ENCODE measurements around the gene MDC1. TPM values are rescaled to one million over a fixed set of nuclear protein-coding genes. Genes with fewer than 3 reads are reported as not detected.
A peak's percentile ranks its signal among the peaks of the same experiment; 100 is the strongest.
"Not testable (repeated sequence)": the region's sequence is repeated elsewhere in the genome, so short reads cannot be mapped to it uniquely, and the experiment has no call there.

The MDC1 gene
- total RNA-seq, 1 experiment from 2014 or later: 29.1 TPM

GRCh38 chr6:30672445-30673253 is 44.4 kb downstream of the MDC1 start, which contains the start of gene DHX16:
Gene DHX16, minus strand, starts transcription at chr6:30673006. Its CDS starts 165 bp downstream, at chr6:30672841.
- H3K36me3 ChIP-seq (replicated peaks; ENCODE audit: control insufficient read depth, insufficient read depth, low read length): peaks cover 17% of the 10 kb centered on the region
- DNase-seq: peak; percentile 94
- no peaks in the 10 kb centered on the region for H3K27me3 ChIP-seq (ENCODE audit: control insufficient read depth, insufficient read depth, low read length)
- H3K4me3 ChIP-seq (ENCODE audit: insufficient read depth, low read depth, low read length): peak within 1 kb of the TSS; percentile 89

- Histone ChIP-seq H3K36me3 (replicated peaks; ENCODE audit: control insufficient read depth, insufficient read depth, low read length) (peaks cover 13% of the 10 kb centered on the region), H3K4me3 (ENCODE audit: insufficient read depth, low read depth, low read length) (no peak overlapping the region), H3K27me3 (ENCODE audit: control insufficient read depth, insufficient read depth, low read length) (no peaks in the 10 kb centered on the region)
- peak; percentile 66 for DNase-seq
Measured at GRCh38 chr6:30670760-30671527, 46.1 kb downstream of the MDC1 start.

DNA sequence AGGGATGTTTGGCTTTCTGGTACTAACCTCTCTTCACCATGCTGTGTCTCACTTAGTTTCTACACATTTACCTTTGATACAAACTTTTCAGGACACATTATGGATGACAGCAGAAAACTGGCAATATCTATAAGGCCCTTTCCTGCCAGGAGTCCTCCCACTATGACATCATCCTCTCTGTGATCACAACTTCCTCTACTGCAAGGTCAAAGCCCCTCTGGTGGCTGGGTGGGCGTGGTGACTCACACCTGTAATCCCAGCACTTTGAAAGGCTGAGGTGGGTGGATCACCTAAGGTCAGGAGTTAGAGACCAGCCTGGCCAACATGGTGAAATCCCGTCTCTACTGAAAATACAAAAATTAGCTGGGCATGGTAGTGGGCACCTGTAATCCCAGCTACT is 50.8 kb downstream of the MDC1 start:
- peaks cover 41% of the 10 kb centered on the region for H3K36me3 ChIP-seq (replicated peaks; ENCODE audit: control insufficient read depth, insufficient read depth, low read length)
- H3K27me3 ChIP-seq (ENCODE audit: control insufficient read depth, insufficient read depth, low read length); DNase-seq; H3K4me3 ChIP-seq (ENCODE audit: insufficient read depth, low read depth, low read length): not testable (repeated sequence)

DNA sequence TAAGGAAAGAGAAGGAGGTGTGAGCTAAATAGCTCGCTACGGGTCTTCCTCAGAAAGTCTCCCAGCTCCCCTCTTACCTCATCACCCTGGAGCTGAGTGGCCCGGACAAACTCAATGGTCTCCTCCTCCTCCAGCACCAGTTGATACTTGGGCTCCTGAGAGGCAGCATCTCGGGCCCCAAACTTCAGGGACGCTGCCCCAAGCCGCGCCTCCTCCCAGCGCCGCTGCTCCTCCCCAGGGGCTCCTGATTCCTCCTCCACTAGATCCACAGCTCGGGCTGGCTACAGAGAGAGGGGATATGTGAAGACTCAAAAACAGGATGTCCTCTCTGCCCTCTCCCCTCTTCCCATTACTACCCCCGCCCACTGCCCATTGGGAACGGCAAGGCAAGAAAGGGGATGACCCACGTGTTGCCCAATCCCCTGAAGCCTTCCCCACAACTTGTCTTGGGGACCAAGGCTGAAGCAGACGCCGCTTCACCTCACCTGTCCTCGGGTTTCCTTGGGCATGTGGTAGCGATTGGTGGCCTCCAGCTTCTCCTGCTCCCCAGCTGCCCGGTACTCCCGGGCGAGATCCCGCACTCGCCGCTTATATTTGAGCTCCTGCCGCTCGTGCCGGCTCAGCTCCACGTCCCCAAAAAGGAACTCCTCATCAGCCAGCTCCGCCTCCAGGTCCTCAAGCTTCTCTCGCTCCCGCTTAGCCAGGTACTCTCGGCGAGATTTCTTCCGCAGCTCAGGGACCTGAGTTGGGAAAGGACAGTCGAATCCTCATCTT is 51.9 kb downstream of the MDC1 start:
- no peak for DNase-seq
- Histone ChIP-seq H3K4me3 (ENCODE audit: insufficient read depth, low read depth, low read length) (no peak overlapping the region), H3K27me3 (ENCODE audit: control insufficient read depth, insufficient read depth, low read length) (no peaks in the 10 kb centered on the region), H3K36me3 (replicated peaks; ENCODE audit: control insufficient read depth, insufficient read depth, low read length) (peaks cover 38% of the 10 kb centered on the region)

GRCh38 chr6:30657922-30658321 is 59.2 kb downstream of the MDC1 start:
- not testable (repeated sequence) for H3K27me3 ChIP-seq (ENCODE audit: control insufficient read depth, insufficient read depth, low read length)
- H3K36me3 ChIP-seq (replicated peaks; ENCODE audit: control insufficient read depth, insufficient read depth, low read length): peaks cover 52% of the 10 kb centered on the region

GRCh38 chr6:30657454-30657853 is 59.6 kb downstream of the MDC1 start:
- H3K27me3 ChIP-seq (ENCODE audit: control insufficient read depth, insufficient read depth, low read length): no peaks in the 10 kb centered on the region
- no peak overlapping the region for H3K4me3 ChIP-seq (ENCODE audit: insufficient read depth, low read depth, low read length)
- no peak for DNase-seq
- peaks cover 55% of the 10 kb centered on the region for H3K36me3 ChIP-seq (replicated peaks; ENCODE audit: control insufficient read depth, insufficient read depth, low read length)

More at GRCh38 chr6:30657922-30658321, 59.2 kb downstream of the MDC1 start:
- not testable (repeated sequence) for H3K4me3 ChIP-seq (ENCODE audit: insufficient read depth, low read depth, low read length); DNase-seq

GRCh38 chr6:30656513-30656912 is 60.6 kb downstream of the MDC1 start:
- DNase-seq: no peak
- Histone ChIP-seq H3K36me3 (replicated peaks; ENCODE audit: control insufficient read depth, insufficient read depth, low read length) (peaks cover 48% of the 10 kb centered on the region), H3K27me3 (ENCODE audit: control insufficient read depth, insufficient read depth, low read length) (no peaks in the 10 kb centered on the region), H3K4me3 (ENCODE audit: insufficient read depth, low read depth, low read length) (no peak overlapping the region)

DNA sequence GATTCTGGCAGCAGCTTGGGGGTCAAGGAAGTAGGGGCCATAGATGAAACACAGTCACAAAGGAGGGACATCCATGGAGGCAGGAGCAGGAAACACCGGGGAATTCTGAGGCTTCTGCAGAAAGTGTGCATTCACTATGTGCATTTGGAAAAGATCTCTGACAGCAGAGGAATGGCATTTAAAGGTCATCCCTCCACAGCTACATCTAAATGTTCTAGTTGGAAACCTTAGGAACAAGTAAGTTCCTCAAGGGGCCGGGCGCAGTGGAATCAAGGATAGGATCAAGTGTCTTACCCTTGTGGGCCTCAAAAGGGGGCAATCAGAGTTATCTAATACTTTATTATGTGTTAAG is 61.4 kb downstream of the MDC1 start:
- Histone ChIP-seq H3K27me3 (ENCODE audit: control insufficient read depth, insufficient read depth, low read length) (no peaks in the 10 kb centered on the region), H3K36me3 (replicated peaks; ENCODE audit: control insufficient read depth, insufficient read depth, low read length) (peaks cover 49% of the 10 kb centered on the region), H3K4me3 (ENCODE audit: insufficient read depth, low read depth, low read length) (no peak overlapping the region)
- DNase-seq: no peak

DNA sequence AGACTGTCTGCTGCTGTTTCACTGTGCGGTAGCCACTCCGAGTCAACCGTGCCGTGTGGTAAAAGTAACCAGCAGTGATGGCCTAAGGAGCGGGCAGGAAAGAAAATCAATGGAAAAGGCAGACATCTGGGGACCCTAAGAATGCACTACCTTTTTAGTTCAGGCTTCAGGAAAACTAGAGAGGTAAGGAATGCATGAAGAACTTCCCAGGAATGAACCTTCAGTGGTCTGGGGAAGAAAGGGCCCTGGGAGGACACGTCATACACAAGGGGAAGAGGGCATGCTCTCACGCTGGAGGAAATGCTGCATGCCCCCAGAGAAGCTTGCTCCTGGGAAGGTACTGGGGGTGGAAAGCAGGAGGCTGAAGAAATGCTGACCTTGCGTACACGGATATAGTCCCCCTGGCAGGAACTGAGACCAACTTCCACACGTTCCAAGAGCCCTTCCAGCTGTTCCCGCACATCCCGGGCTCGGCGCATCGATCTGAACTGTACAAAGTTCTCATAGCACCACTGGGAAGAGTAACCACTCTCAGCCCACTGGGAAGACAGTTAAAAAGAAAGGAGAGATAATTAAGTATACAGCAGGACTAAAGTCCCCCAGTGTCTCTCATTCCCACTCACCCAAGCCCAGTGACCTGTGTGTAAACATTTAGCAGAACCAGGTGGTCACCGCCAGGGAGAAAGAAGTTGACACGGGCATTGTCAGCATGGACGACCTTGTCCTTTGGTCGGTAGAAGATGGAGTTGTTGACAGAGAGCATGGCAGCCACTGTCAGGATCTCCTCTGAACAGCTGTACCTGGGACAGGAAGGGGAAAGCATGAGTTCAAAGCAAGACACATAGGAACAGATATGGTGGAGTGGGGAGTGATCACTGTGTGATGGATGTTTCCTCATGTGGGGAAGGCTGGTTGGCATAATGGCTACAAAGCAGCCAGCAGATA is 62.0 kb downstream of the MDC1 start:
- no peak overlapping the region for H3K4me3 ChIP-seq (ENCODE audit: insufficient read depth, low read depth, low read length)
- H3K36me3 ChIP-seq (replicated peaks; ENCODE audit: control insufficient read depth, insufficient read depth, low read length): peaks cover 46% of the 10 kb centered on the region
- no peak for DNase-seq
- H3K27me3 ChIP-seq (ENCODE audit: control insufficient read depth, insufficient read depth, low read length): no peaks in the 10 kb centered on the region

DNA sequence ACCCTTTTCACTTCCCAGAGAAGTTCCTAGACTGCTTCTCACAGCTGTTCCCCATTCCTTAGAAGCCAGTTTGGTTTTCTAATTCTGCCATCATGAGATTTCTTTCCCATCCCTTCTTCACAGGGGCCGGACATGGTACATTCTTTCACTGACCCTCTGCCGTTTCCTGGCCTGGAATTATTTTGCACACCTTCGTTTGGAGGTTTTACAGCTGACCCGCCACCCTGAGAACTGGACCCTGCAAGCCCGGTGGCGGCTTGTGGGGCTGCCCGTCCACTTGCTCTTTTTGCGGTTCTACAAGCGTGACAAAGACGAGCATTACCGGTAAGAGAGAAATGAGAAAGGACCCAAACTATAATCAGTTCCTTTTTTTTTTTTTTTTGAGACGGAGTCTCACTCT is 65.9 kb downstream of the MDC1 start:
- DNase-seq: no peak
- Histone ChIP-seq H3K27me3 (ENCODE audit: control insufficient read depth, insufficient read depth, low read length) (no peaks in the 10 kb centered on the region), H3K36me3 (replicated peaks; ENCODE audit: control insufficient read depth, insufficient read depth, low read length) (peaks cover 31% of the 10 kb centered on the region), H3K4me3 (ENCODE audit: insufficient read depth, low read depth, low read length) (no peak overlapping the region)

Other genes with a start within 250 kb of the MDC1 start
- 45.8 and 61.9 TPM in 2 replicates for gene HLA-E, start 227.8 kb downstream of the MDC1 start, total RNA-seq (2014; rRNA removed; shearing (Covaris generic))
- 59.0 and 78.4 TPM in 2 replicates for gene GNL1, start 160.8 kb downstream of the MDC1 start, total RNA-seq (2014; rRNA removed; shearing (Covaris generic))
- 14.3 and 14.7 TPM in 2 replicates for gene PRR3, start 160.0 kb downstream of the MDC1 start, total RNA-seq (2014; rRNA removed; shearing (Covaris generic))
- 52.1 and 55.7 TPM in 2 replicates for gene ABCF1, start 145.8 kb downstream of the MDC1 start, total RNA-seq (2014; rRNA removed; shearing (Covaris generic))
- 47.3 and 62.3 TPM in 2 replicates for gene PPP1R10, start 100.0 kb downstream of the MDC1 start, total RNA-seq (2014; rRNA removed; shearing (Covaris generic))
- 112 and 121 TPM in 2 replicates for gene MRPS18B, start 99.4 kb downstream of the MDC1 start, total RNA-seq (2014; rRNA removed; shearing (Covaris generic))
- 11.7 and 13.1 TPM in 2 replicates for gene ATAT1, start 90.4 kb downstream of the MDC1 start, total RNA-seq (2014; rRNA removed; shearing (Covaris generic))
- gene C6orf136, start 70.1 kb downstream of the MDC1 start, total RNA-seq (2014; rRNA removed; shearing (Covaris generic)): 15.4 and 16.9 TPM in 2 replicates
- 39.2 and 45.3 TPM in 2 replicates for gene DHX16, start 44.3 kb downstream of the MDC1 start, total RNA-seq (2014; rRNA removed; shearing (Covaris generic))
- 48.2 and 55.7 TPM in 2 replicates for gene PPP1R18, start 30.6 kb downstream of the MDC1 start, total RNA-seq (2014; rRNA removed; shearing (Covaris generic))
- 20.7 and 23.8 TPM in 2 replicates for gene NRM, start 26.3 kb downstream of the MDC1 start, total RNA-seq (2014; rRNA removed; shearing (Covaris generic))
- 1,911 and 2,101 TPM in 2 replicates for gene TUBB, start 3.1 kb upstream of the MDC1 start, total RNA-seq (2014; rRNA removed; shearing (Covaris generic))
- gene FLOT1, start 25.4 kb upstream of the MDC1 start, total RNA-seq (2014; rRNA removed; shearing (Covaris generic)): 140 and 152 TPM in 2 replicates
- gene IER3, start 27.3 kb upstream of the MDC1 start, total RNA-seq (2014; rRNA removed; shearing (Covaris generic)): 116 and 141 TPM in 2 replicates
- 117 and 127 TPM in 2 replicates for gene DDR1, start 167.2 kb upstream of the MDC1 start, total RNA-seq (2014; rRNA removed; shearing (Covaris generic))
- gene GTF2H4, start 190.9 kb upstream of the MDC1 start, total RNA-seq (2014; rRNA removed; shearing (Covaris generic)): 30.5 and 30.9 TPM in 2 replicates
- gene VARS2, start 197.0 kb upstream of the MDC1 start, total RNA-seq (2014; rRNA removed; shearing (Covaris generic)): 54.4 and 60.5 TPM in 2 replicates
- gene SFTA2, start 214.9 kb upstream of the MDC1 start, total RNA-seq (2014; rRNA removed; shearing (Covaris generic)): not detected in 2 replicates
- not detected in 2 replicates for gene MUCL3, start 223.7 kb upstream of the MDC1 start, total RNA-seq (2014; rRNA removed; shearing (Covaris generic))